MV-4-11 (cell line): ENCODE measurements around the gene INPP4B.

ENCODE experiments used
- DNase-seq: peaks from one replicate; lab custom pipeline; 2025; lab: John Stamatoyannopoulos, UW

Gene INPP4B

GRCh38 chr4:142373610-142374009 lies 472.5 kb downstream of the INPP4B start:
- DNase-seq, result no peak

GRCh38 chr4:142372530-142373260 lies 473.4 kb downstream of the INPP4B start:
- DNase-seq, result no peak

- no peak for DNase-seq
These were observed 477.0 kb downstream of the INPP4B start for GRCh38 chr4:142369141-142369540.

GRCh38 chr4:142367418-142368180 lies 478.5 kb downstream of the INPP4B start:
- DNase-seq, result no peak

GRCh38 chr4:142366769-142367181 lies 479.3 kb downstream of the INPP4B start:
- no peak for DNase-seq

GRCh38 chr4:142365391-142365790 lies 480.7 kb downstream of the INPP4B start:
- DNase-seq, result no peak

- no peak for DNase-seq
These were observed 482.4 kb downstream of the INPP4B start for GRCh38 chr4:142363686-142364085.

GRCh38 chr4:142361981-142362380 lies 484.1 kb downstream of the INPP4B start:
- no peak for DNase-seq

GRCh38 chr4:142360657-142361056 lies 485.4 kb downstream of the INPP4B start:
- DNase-seq, result no peak

- no peak for DNase-seq
These were observed 487.4 kb downstream of the INPP4B start for GRCh38 chr4:142358656-142359055.

- DNase-seq, result no peak
These were observed 489.3 kb downstream of the INPP4B start for GRCh38 chr4:142356801-142357200.

GRCh38 chr4:142356118-142356759 lies 489.9 kb downstream of the INPP4B start:
- no peak for DNase-seq

- DNase-seq, result no peak
These were observed 490.6 kb downstream of the INPP4B start for GRCh38 chr4:142355421-142355930.

- DNase-seq, result peak; percentile 61
These were observed 491.2 kb downstream of the INPP4B start for GRCh38 chr4:142354794-142355420.

- no peak for DNase-seq
These were observed 492.1 kb downstream of the INPP4B start for GRCh38 chr4:142354041-142354440.

GRCh38 chr4:142353149-142353738 lies 492.9 kb downstream of the INPP4B start:
- DNase-seq, result peak; percentile 10

- DNase-seq, result no peak
These were observed 493.4 kb downstream of the INPP4B start for GRCh38 chr4:142352712-142353111.

- no peak for DNase-seq
These were observed 494.1 kb downstream of the INPP4B start for GRCh38 chr4:142351958-142352357.

- no peak for DNase-seq
These were observed 495.2 kb downstream of the INPP4B start for GRCh38 chr4:142350871-142351270.

GRCh38 chr4:142348613-142349021 lies 497.5 kb downstream of the INPP4B start:
- DNase-seq, result no peak

GRCh38 chr4:142347241-142347640 lies 498.9 kb downstream of the INPP4B start:
- DNase-seq, result no peak

GRCh38 chr4:142345924-142346323 lies 500.2 kb downstream of the INPP4B start:
- DNase-seq, result no peak
